Mesenchymal stem cell (in vitro differentiated cells and primary cell): ENCODE results near the gene REPIN1.
A peak's percentile ranks its signal among the peaks of the same experiment; 100 is the strongest.

Experiments used
- DNase-seq: peaks from one replicate; pipeline ENCODE4 v3.0.0-alpha.2; 2013
- H2AFZ ChIP-seq: one replicate; pipeline ENCODE4 v1.6.1; 2013; ENCODE audit warnings: low read depth, mild to moderate bottlenecking, control low read depth, inconsistent platforms, low read length, moderate library complexity
- H2AK5ac ChIP-seq: 2 replicates; pipeline ENCODE4 v1.6.1; 2013; ENCODE audit warnings: low read length, moderate library complexity, mild to moderate bottlenecking, inconsistent platforms; ENCODE audit not compliant: severe bottlenecking
- H2BK120ac ChIP-seq: one replicate; pipeline ENCODE4 v1.6.1; 2013; ENCODE audit warnings: low read depth, mild to moderate bottlenecking, inconsistent platforms, low read length, moderate library complexity
- H2BK12ac ChIP-seq, 2 experiments: one replicate each; pipeline ENCODE4 v1.6.1; 2013; ENCODE audit warnings: inconsistent platforms in 2 of 2, low read length in 2 of 2, mild to moderate bottlenecking in 2 of 2, moderate library complexity in 2 of 2, control low read depth in 1 of 2
- H2BK15ac ChIP-seq: one replicate; pipeline ENCODE4 v1.6.1; 2013; ENCODE audit warnings: mild to moderate bottlenecking, low read depth, inconsistent platforms; ENCODE audit not compliant: poor library complexity, severe bottlenecking
- H2BK5ac ChIP-seq: 2 replicates; pipeline ENCODE4 v1.6.1; 2013; ENCODE audit warnings: low read depth, mild to moderate bottlenecking, low read length, control low read depth, inconsistent platforms; ENCODE audit not compliant: poor library complexity, severe bottlenecking
- H3K14ac ChIP-seq, 2 experiments: one replicate each; pipeline ENCODE4 v1.6.1; 2013; ENCODE audit warnings: inconsistent platforms in 2 of 2, low read length in 2 of 2, control low read depth in 1 of 2, mild to moderate bottlenecking in 1 of 2, moderate library complexity in 1 of 2
- H3K18ac ChIP-seq, 2 experiments: one replicate each; pipeline ENCODE4 v1.6.1; 2013; ENCODE audit warnings: inconsistent platforms in 2 of 2, low read length in 2 of 2, control low read depth in 1 of 2, low read depth in 1 of 2, mild to moderate bottlenecking in 1 of 2
- H3K23ac ChIP-seq, 2 experiments: one replicate each; pipeline ENCODE4 v1.6.1; 2013; ENCODE audit warnings: inconsistent platforms in 2 of 2, low read length in 2 of 2, mild to moderate bottlenecking in 2 of 2, moderate library complexity in 2 of 2, control low read depth in 1 of 2
- H3K27ac ChIP-seq: 2 replicates; pipeline ENCODE4 v1.5.1; 2013; ENCODE audit warnings: mild to moderate bottlenecking, moderate library complexity, low read length, control low read depth, inconsistent platforms; ENCODE audit not compliant: poor library complexity, severe bottlenecking
- H3K27me3 ChIP-seq, 2 experiments: 2 replicates each; pipeline versions ENCODE4 v1.6.1 to v1.7.0; 2013; ENCODE audit warnings: low read length in 2 of 2, mild to moderate bottlenecking in 2 of 2, moderate library complexity in 2 of 2, control low read depth in 1 of 2, inconsistent platforms in 1 of 2; ENCODE audit not compliant: control insufficient read depth in 1 of 2, insufficient read depth in 1 of 2
- H3K36me3 ChIP-seq, 2 experiments: 2 replicates each; pipeline versions ENCODE4 v1.6.1 to v1.7.0; 2013; ENCODE audit warnings: low read length in 2 of 2, control low read depth in 1 of 2, inconsistent platforms in 1 of 2, low read depth in 1 of 2, mild to moderate bottlenecking in 1 of 2; ENCODE audit not compliant: insufficient read depth in 2 of 2, control insufficient read depth in 1 of 2
- H3K4ac ChIP-seq, 2 experiments: one replicate each; pipeline ENCODE4 v1.6.1; 2013; ENCODE audit warnings: inconsistent platforms in 2 of 2, low read length in 2 of 2, mild to moderate bottlenecking in 2 of 2, moderate library complexity in 2 of 2, control low read depth in 1 of 2, low read depth in 1 of 2
- H3K4me1 ChIP-seq: 2 replicates; pipeline ENCODE4 v1.6.1; 2013; ENCODE audit warnings: low read depth, low read length, control low read depth; ENCODE audit not compliant: control insufficient read depth, insufficient read depth
- H3K4me2 ChIP-seq: 2 replicates; pipeline ENCODE4 v1.6.1; 2013; ENCODE audit warnings: low read length, mild to moderate bottlenecking, inconsistent platforms; ENCODE audit not compliant: poor library complexity, severe bottlenecking
- H3K4me3 ChIP-seq, 2 experiments: 2 replicates each; pipeline versions ENCODE4 v1.5.1 to v1.7.0; 2013; ENCODE audit warnings: low read length in 2 of 2, mild to moderate bottlenecking in 2 of 2, control low read depth in 1 of 2, low read depth in 1 of 2; ENCODE audit not compliant: insufficient read depth in 1 of 2
- H3K79me1 ChIP-seq: replicated peaks from 2 replicates; pipeline ENCODE4 v1.6.1; 2013; ENCODE audit warnings: mild to moderate bottlenecking, control low read depth, low read length, inconsistent platforms; ENCODE audit not compliant: poor library complexity, severe bottlenecking
- H3K9ac ChIP-seq: 2 replicates; pipeline ENCODE4 v1.7.0; 2013; ENCODE audit warnings: mild to moderate bottlenecking, low read length, moderate library complexity
- H3K9me3 ChIP-seq: 2 replicates; pipeline ENCODE4 v1.7.0; 2013; ENCODE audit warnings: mild to moderate bottlenecking, low read length; ENCODE audit not compliant: control insufficient read depth
- H4K8ac ChIP-seq: one replicate; pipeline ENCODE4 v1.6.1; 2013; ENCODE audit warnings: inconsistent platforms, mild to moderate bottlenecking, low read length, moderate library complexity
- H4K91ac ChIP-seq: one replicate; pipeline ENCODE4 v1.6.1; 2013; ENCODE audit warnings: mild to moderate bottlenecking, low read length, inconsistent platforms
- WGBS: methylation state at CpG from one replicate; pipeline ENCODE4 v1.1.7; 2013; ENCODE audit warnings: mixed read lengths; 5-methylcytosine and 5-hydroxymethylcytosine counted together

REPIN1 gene

GRCh38 chr7:150373049-150373801 lies 4.6 kb downstream of the REPIN1 start:
- peaks cover 41% of the 10 kb centered on the region for H3K79me1 ChIP-seq
- no peaks in the 10 kb centered on the region for H3K27me3 ChIP-seq
- H3K14ac ChIP-seq: no peak overlapping the region
- H4K8ac ChIP-seq: no peak overlapping the region
- H3K27ac ChIP-seq: no peak overlapping the region
- H3K36me3 ChIP-seq: peaks cover 22 to 41% of the 10 kb centered on the region in 2 experiments
- no peak overlapping the region for H4K91ac ChIP-seq
- no peak overlapping the region for H3K4me2 ChIP-seq
- no peak overlapping the region for H2BK120ac ChIP-seq
- no peak overlapping the region for H3K23ac ChIP-seq
- no peak overlapping the region for H3K9ac ChIP-seq
- H2BK12ac ChIP-seq: no peak overlapping the region
- H3K4me1 ChIP-seq: peaks cover 40% of the 10 kb centered on the region
- no peaks in the 10 kb centered on the region for H3K9me3 ChIP-seq
- H3K4me3 ChIP-seq: no peak overlapping the region
- H2AFZ ChIP-seq: no peak overlapping the region
- no peak overlapping the region for H2BK5ac ChIP-seq
- no peak for DNase-seq
- H2BK15ac ChIP-seq: no peak overlapping the region
- H2AK5ac ChIP-seq: no peak overlapping the region
- WGBS: 85% methylated on average over 21 of the region's 21 CpGs
- H3K4ac ChIP-seq: no peak overlapping the region
- H3K18ac ChIP-seq: no peak overlapping the region

DNA sequence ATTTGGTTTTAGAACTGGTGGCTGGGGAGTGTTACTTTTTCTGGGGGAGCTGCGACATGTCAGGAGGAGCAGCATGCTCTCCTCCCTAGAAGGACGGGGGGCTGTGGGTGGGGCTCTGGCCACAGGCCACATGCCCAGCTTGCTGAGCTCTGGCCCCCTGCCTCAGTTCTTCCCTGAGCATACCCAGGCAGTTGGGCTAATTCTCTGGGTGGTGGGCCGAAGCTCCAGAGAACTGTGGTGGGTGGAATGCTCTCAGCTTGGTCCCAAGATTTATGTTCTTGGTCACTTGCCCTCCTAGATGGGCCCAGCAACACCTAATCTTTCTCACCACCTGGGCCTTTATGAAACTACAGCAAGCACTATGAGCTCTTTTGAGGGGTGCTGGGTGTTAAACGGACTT lies 5.4 kb downstream of the REPIN1 start:
- Histone ChIP-seq H3K9ac (no peak overlapping the region), H2AK5ac (no peak overlapping the region), H3K27ac (no peak overlapping the region), H4K8ac (no peak overlapping the region), H3K4ac (no peak overlapping the region), H3K36me3 (peaks cover 22 to 41% of the 10 kb centered on the region in 2 experiments), H3K9me3 (no peaks in the 10 kb centered on the region), H3K4me3 (no peak overlapping the region), H2BK15ac (no peak overlapping the region), H3K18ac (no peak overlapping the region), H3K23ac (no peak overlapping the region), H2BK12ac (no peak overlapping the region), H3K27me3 (no peaks in the 10 kb centered on the region), H3K4me2 (no peak overlapping the region), H2BK120ac (peak overlapping the region; percentile 45), H3K79me1 (peaks cover 40% of the 10 kb centered on the region), H4K91ac (no peak overlapping the region), H2AFZ (no peak overlapping the region), H2BK5ac (no peak overlapping the region), H3K4me1 (peaks cover 44% of the 10 kb centered on the region), H3K14ac (no peak overlapping the region)
- DNase-seq: no peak
- 95% methylated on average over 4 of the region's 4 CpGs for WGBS

DNA sequence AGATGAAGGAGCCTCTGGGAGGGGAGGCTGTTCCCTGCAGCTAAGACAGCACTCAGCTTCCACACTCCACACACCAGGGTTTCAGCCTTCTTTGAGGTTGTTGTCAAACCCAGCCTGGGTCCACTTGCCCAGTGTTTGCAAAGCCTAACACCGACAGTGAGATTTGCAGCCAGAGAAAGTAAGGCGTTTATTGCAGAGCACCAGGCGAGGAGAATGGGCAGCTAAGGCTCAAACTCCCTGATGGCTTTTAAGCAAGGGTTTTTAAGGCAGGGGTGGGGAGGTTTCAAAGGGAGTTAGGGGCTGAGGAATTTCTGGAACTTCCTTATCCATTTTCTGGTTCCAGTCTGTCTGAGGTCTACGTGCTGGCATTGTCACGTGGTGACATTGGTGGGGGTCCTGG lies 5.8 kb downstream of the REPIN1 start:
- H3K4ac ChIP-seq: no peak overlapping the region
- H3K14ac ChIP-seq: no peak overlapping the region
- DNase-seq: no peak
- H3K9ac ChIP-seq: no peak overlapping the region
- H2BK5ac ChIP-seq: no peak overlapping the region
- H3K23ac ChIP-seq: no peak overlapping the region
- no peak overlapping the region for H3K4me3 ChIP-seq
- no peak overlapping the region for H2BK15ac ChIP-seq
- H3K27me3 ChIP-seq: no peaks in the 10 kb centered on the region
- no peak overlapping the region for H3K27ac ChIP-seq
- H2BK120ac ChIP-seq: no peak overlapping the region
- H3K79me1 ChIP-seq: peaks cover 41% of the 10 kb centered on the region
- H2AFZ ChIP-seq: no peak overlapping the region
- peaks cover 22 to 41% of the 10 kb centered on the region in 2 experiments for H3K36me3 ChIP-seq
- WGBS: 86% methylated on average over 5 of the region's 5 CpGs
- no peaks in the 10 kb centered on the region for H3K9me3 ChIP-seq
- H3K4me2 ChIP-seq: no peak overlapping the region
- H4K91ac ChIP-seq: no peak overlapping the region
- peaks cover 44% of the 10 kb centered on the region for H3K4me1 ChIP-seq
- H2AK5ac ChIP-seq: no peak overlapping the region
- no peak overlapping the region for H2BK12ac ChIP-seq
- no peak overlapping the region for H3K18ac ChIP-seq
- peak overlapping the region; percentile 16 for H4K8ac ChIP-seq

DNA sequence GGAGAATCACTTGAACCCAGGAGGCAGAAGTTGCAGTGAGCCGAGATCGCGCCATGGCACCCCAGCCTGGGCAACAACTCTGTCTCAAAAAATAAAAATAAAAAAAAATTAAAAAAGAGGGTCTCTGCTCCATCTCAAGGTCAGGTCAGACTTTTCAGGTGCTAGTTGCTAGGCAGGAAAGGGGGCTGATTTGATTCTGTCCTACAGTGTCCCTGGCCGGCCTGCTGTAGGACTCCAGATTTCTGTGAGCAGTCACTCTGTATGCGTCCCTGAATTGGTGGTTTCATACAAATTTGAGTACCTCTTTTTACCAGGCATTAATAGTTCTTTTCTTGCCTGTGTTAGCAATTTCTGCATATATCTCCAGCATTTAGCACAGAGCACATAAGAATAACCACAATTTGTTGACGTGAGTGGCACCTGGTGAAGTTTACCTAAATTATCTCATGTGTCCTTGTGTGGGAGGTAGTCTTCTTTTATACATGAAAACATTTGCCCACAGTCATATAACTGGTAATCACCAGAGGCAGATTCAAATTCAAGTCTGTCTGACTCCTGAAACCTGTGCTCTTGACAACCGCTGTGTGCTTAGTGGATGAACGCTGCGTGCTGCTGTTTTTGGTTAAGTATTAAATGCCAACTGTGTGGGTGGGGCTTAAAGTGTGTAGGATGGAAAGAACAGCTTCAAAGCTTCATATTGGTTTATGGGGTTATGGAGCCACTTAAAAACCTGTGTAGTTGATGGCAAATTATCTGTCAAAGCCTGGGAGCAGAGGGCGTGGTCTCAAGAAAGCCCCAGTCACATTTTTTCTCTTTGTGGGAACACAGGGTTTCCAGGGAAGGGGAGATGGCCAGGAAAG lies 7.3 kb downstream of the REPIN1 start:
- H3K23ac ChIP-seq: no peak overlapping the region
- no peaks in the 10 kb centered on the region for H3K9me3 ChIP-seq
- WGBS: 95% methylated on average over 6 of the region's 10 CpGs
- H3K27ac ChIP-seq: no peak overlapping the region
- H2BK15ac ChIP-seq: no peak overlapping the region
- peaks cover 38% of the 10 kb centered on the region for H3K4me1 ChIP-seq
- no peak overlapping the region for H2BK12ac ChIP-seq
- H3K36me3 ChIP-seq: peaks cover 22 to 38% of the 10 kb centered on the region in 2 experiments
- no peak overlapping the region for H2AFZ ChIP-seq
- H3K18ac ChIP-seq: no peak overlapping the region
- H4K91ac ChIP-seq: no peak overlapping the region
- H3K4me3 ChIP-seq: no peak overlapping the region
- no peaks in the 10 kb centered on the region for H3K27me3 ChIP-seq
- no peak overlapping the region for H2AK5ac ChIP-seq
- DNase-seq: no peak
- no peak overlapping the region for H3K4me2 ChIP-seq
- H2BK5ac ChIP-seq: no peak overlapping the region
- no peak overlapping the region for H4K8ac ChIP-seq
- H3K14ac ChIP-seq: no peak overlapping the region
- no peak overlapping the region for H3K4ac ChIP-seq
- H3K9ac ChIP-seq: no peak overlapping the region
- H2BK120ac ChIP-seq: no peak overlapping the region
- H3K79me1 ChIP-seq: peaks cover 52% of the 10 kb centered on the region
